ENCODE results near the gene PNLIPRP3. TPM values are rescaled to one million over a fixed set of nuclear protein-coding genes. Genes with fewer than 3 reads are reported as not detected.

Gene PNLIPRP3
- total RNA-seq, 1 experiment from 2014 or later = not detected

GRCh38 chr10:116504786-116505185 is 77.1 kb downstream of the PNLIPRP3 start (continued):
- no peak for TF ChIP-seq AR (CRISPR knock-in tag; IDR thresholded peaks at IDR 0.05)
- no peak for TF ChIP-seq SP1 (CRISPR knock-in tag; conservative IDR thresholded peaks at IDR 0.05)
- no peak for TF ChIP-seq TEAD4 (CRISPR knock-in tag; IDR thresholded peaks at IDR 0.05)

- Mint-ChIP-seq H3K27ac (no peak overlapping the region), H3K4me1 (no peaks in the 10 kb centered on the region), H3K36me3 (no peaks in the 10 kb centered on the region), H3K27me3 (ENCODE audit: low read depth) (no peaks in the 10 kb centered on the region), H3K9me3 (peaks cover 8% of the 10 kb centered on the region), H3K4me3 (no peak overlapping the region)
- no peak for TF ChIP-seq RORB (CRISPR knock-in tag; IDR thresholded peaks at IDR 0.05)
- no peak for TF ChIP-seq ZSCAN18 (CRISPR knock-in tag; IDR thresholded peaks at IDR 0.05)
- TF ChIP-seq ZBTB43 (CRISPR knock-in tag; IDR thresholded peaks at IDR 0.05) = no peak
- no peak for TF ChIP-seq GRHL2 (CRISPR knock-in tag; IDR thresholded peaks at IDR 0.05; ENCODE audit: insufficient replicate concordance, severe bottlenecking)
- TF ChIP-seq SP1 (CRISPR knock-in tag; conservative IDR thresholded peaks at IDR 0.05) = no peak
- TF ChIP-seq IRF2 (CRISPR knock-in tag; IDR thresholded peaks at IDR 0.05; ENCODE audit: borderline replicate concordance, low read depth) = no peak
- TF ChIP-seq ZNF121 (CRISPR knock-in tag; IDR thresholded peaks at IDR 0.05) = no peak
- TF ChIP-seq ZNF263 (CRISPR knock-in tag; IDR thresholded peaks at IDR 0.05; ENCODE audit: low read depth) = no peak
- TF ChIP-seq ZNF425 (CRISPR knock-in tag; conservative IDR thresholded peaks at IDR 0.05) = no peak
- TF ChIP-seq ZNF512 (CRISPR knock-in tag; IDR thresholded peaks at IDR 0.05; ENCODE audit: borderline replicate concordance) = no peak
- no peak for TF ChIP-seq ELF4 (CRISPR knock-in tag; IDR thresholded peaks at IDR 0.05; ENCODE audit: low read depth)
- ChIA-PET CTCF (interaction anchor here (0.9 kb wide), 1 partner anchor 64 kb away, joined by 3 read pairs; no protein-coding TSS in a partner anchor), POLR2A (no interaction called here)
- ATAC-seq (no peak), DNase-seq (ENCODE audit: low spot score) (no peak)
Observed at GRCh38 chr10:116510565-116510964, 82.9 kb downstream of the PNLIPRP3 start.

GRCh38 chr10:116511365-116511764 is 83.7 kb downstream of the PNLIPRP3 start:
- ChIA-PET CTCF (no interaction called here), POLR2A (no interaction called here)
- H3K4me1 Mint-ChIP-seq = no peaks in the 10 kb centered on the region
- ATAC-seq = peak; percentile 67
- H3K36me3 Mint-ChIP-seq = no peaks in the 10 kb centered on the region
- no peak overlapping the region for H3K27ac Mint-ChIP-seq
- H3K27me3 Mint-ChIP-seq (ENCODE audit: low read depth) = no peaks in the 10 kb centered on the region
- DNase-seq (ENCODE audit: low spot score) = no peak
- no peak overlapping the region for H3K4me3 Mint-ChIP-seq
- H3K9me3 Mint-ChIP-seq = peaks cover 8% of the 10 kb centered on the region
- TF ChIP-seq JUN (CRISPR knock-in tag; IDR thresholded peaks at IDR 0.05) = no peak
- TF ChIP-seq ZNF532 (CRISPR knock-in tag; IDR thresholded peaks at IDR 0.05; ENCODE audit: borderline replicate concordance) = no peak
- no peak for TF ChIP-seq ZNF281 (CRISPR knock-in tag; IDR thresholded peaks at IDR 0.05)
- no peak for TF ChIP-seq ZNF232 (CRISPR knock-in tag; IDR thresholded peaks at IDR 0.05)

Data from WTC11 (cell line).